ENCODE data around the gene ARIH2.

- TF ChIP-seq CTCF (IDR thresholded peaks at IDR 0.05; ENCODE audit: extremely low read depth in 1 of 2, insufficient read depth in 1 of 2, low read depth in 1 of 2, low read length in 2 of 2) (no peak), POLR2AphosphoS5 (IDR thresholded peaks at IDR 0.05; ENCODE audit: insufficient read depth, low read depth, low read length) (no peak), JUN (IDR thresholded peaks at IDR 0.05; ENCODE audit: borderline replicate concordance, insufficient read depth, insufficient read length, low read depth) (no peak), MAX (IDR thresholded peaks at IDR 0.05; ENCODE audit: insufficient read depth, insufficient read length) (no peak), EZH2 (IDR thresholded peaks at IDR 0.05; ENCODE audit: borderline replicate concordance, low read depth, low read length, severe bottlenecking) (no peak), POLR2A (IDR thresholded peaks at IDR 0.05; ENCODE audit: low read depth, low read length) (no peak), FOS (IDR thresholded peaks at IDR 0.05; ENCODE audit: borderline replicate concordance, insufficient read depth, low read length) (no peak)
Measured at GRCh38 chr3:48881652-48882114, 37.0 kb upstream of the ARIH2 start.

Data from endothelial cell of umbilical vein (primary cell).